HUES6 (cell line): Measurements from ENCODE around the gene C15orf39.

Experiments
- H3K27ac ChIP-seq: 2 replicates; pipeline ENCODE4 v1.7.0; 2013; ENCODE audit warnings: low read depth, mild to moderate bottlenecking, low read length, inconsistent platforms
- H3K27me3 ChIP-seq: 2 replicates; pipeline ENCODE4 v1.6.1; 2013; ENCODE audit warnings: low read length; ENCODE audit not compliant: control insufficient read depth, insufficient read depth
- H3K36me3 ChIP-seq: 2 replicates; pipeline ENCODE4 v1.6.1; 2013; ENCODE audit warnings: low read length; ENCODE audit not compliant: control insufficient read depth, insufficient read depth
- H3K4me1 ChIP-seq: 2 replicates; pipeline ENCODE4 v1.6.1; 2013; ENCODE audit warnings: low read length; ENCODE audit not compliant: control insufficient read depth, insufficient read depth
- H3K4me3 ChIP-seq: 2 replicates; pipeline ENCODE4 v1.5.1; 2013; ENCODE audit warnings: low read depth, low read length
- H3K9ac ChIP-seq: one replicate; pipeline ENCODE4 v1.6.1; 2013; ENCODE audit warnings: mild to moderate bottlenecking, low read length
- H3K9me3 ChIP-seq: 2 replicates; pipeline ENCODE4 v1.6.1; 2013; ENCODE audit warnings: low read depth, low read length; ENCODE audit not compliant: control insufficient read depth, insufficient read depth

The C15orf39 gene

DNA sequence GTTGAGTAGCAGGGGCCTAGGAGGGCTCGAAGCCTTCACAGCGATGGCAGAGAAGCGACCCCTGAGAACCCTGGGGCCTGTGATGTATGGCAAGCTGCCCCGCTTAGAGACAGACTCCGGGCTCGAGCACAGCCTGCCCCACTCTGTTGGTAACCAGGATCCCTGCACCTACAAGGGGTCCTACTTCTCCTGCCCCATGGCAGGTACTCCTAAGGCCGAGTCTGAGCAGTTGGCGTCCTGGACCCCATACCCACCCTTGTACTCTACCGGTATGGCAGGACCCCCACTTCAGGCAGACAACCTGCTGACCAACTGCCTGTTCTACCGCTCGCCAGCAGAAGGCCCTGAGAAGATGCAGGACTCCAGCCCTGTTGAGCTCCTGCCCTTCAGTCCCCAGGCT lies 4.3 kb downstream of the C15orf39 start:
- Histone ChIP-seq H3K9me3 (no peaks in the 10 kb centered on the region), H3K9ac (no peak overlapping the region), H3K27me3 (peaks cover 5% of the 10 kb centered on the region; the same call in 1 of the 2 replicates), H3K4me3 (no peak overlapping the region), H3K27ac (no peak overlapping the region), H3K4me1 (peaks cover 23% of the 10 kb centered on the region), H3K36me3 (peaks cover 52% of the 10 kb centered on the region)

- Histone ChIP-seq H3K9me3 (no peaks in the 10 kb centered on the region), H3K4me1 (peaks cover 18% of the 10 kb centered on the region), H3K27ac (no peak overlapping the region), H3K36me3 (peaks cover 62% of the 10 kb centered on the region), H3K27me3 (peaks cover 5% of the 10 kb centered on the region; the same call in 1 of the 2 replicates), H3K4me3 (no peak overlapping the region), H3K9ac (no peak overlapping the region)
Measured at GRCh38 chr15:75206803-75207617, 5.3 kb downstream of the C15orf39 start.

- Histone ChIP-seq H3K4me1 (peaks cover 18% of the 10 kb centered on the region), H3K27me3 (peaks cover 5% of the 10 kb centered on the region; the same call in 1 of the 2 replicates), H3K36me3 (peaks cover 70% of the 10 kb centered on the region), H3K9me3 (no peaks in the 10 kb centered on the region), H3K9ac (no peak overlapping the region), H3K27ac (no peak overlapping the region), H3K4me3 (no peak overlapping the region)
Measured at GRCh38 chr15:75207618-75208500, 6.2 kb downstream of the C15orf39 start.

DNA sequence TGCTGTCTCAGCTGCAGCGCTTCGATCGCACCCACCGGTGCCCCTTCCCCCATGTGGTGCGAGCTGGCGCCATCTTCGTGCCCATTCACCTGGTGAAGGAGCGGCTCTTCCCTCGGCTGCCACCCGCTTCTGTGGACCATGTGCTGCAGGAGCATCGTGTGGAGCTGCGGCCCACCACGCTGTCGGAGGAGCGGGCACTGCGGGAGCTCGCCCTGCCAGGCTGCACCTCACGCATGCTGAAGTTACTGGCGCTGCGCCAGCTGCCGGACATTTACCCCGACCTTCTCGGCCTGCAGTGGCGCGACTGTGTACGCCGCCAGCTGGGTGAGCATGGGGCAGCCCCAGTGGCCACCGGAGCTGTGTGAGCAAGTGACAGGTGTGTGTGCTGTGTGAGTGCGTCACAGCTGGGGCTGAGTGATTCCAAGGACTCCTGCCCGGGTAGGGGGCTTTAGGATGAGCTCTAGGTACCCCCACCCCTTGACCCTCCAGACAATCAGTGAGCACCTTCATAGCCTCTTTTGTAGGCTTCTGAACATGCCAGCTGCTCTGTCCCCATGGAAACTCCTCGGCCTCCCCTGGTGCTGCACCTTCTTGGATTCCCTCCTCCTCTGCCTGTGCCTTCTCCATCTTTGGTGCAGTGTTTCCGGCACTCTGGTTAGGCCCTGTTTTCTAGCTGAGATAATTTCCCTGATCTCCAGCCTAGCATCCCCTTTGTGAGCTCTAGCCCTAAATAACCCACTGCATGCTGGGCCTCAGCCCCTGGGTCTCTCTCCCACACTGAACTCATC lies 7.0 kb downstream of the C15orf39 start:
- no peaks in the 10 kb centered on the region for H3K9me3 ChIP-seq
- peaks cover 10% of the 10 kb centered on the region for H3K4me1 ChIP-seq
- no peak overlapping the region for H3K27ac ChIP-seq
- H3K4me3 ChIP-seq: no peak overlapping the region
- no peaks in the 10 kb centered on the region for H3K27me3 ChIP-seq
- no peak overlapping the region for H3K9ac ChIP-seq
- H3K36me3 ChIP-seq: peaks cover 74% of the 10 kb centered on the region

DNA sequence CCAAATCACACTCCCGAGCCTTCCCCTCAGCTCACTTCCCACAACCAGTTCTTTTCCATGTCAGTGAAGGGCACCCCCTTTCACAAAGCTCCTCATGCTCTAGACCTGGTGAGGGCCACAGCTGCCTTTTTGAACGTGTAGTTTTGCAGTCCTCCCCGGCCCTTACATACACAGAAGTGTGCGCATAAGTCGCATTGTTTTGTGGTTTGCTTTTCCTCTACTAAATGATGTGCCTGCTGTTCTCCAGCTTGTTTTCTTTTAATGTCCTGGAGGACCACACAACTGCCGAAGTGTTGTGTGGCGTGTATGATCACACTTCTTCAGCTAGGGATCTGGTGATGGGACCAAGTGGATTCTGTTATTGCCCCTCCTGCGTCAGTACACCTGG lies 7.6 kb downstream of the C15orf39 start:
- 0 out of 2 replicates have a peak, but pooled peaks cover 8% of the 10 kb centered on the region for H3K4me1 ChIP-seq
- no peak overlapping the region for H3K9ac ChIP-seq
- no peak overlapping the region for H3K4me3 ChIP-seq
- H3K27me3 ChIP-seq: no peaks in the 10 kb centered on the region
- H3K27ac ChIP-seq: no peak overlapping the region
- peaks cover 74% of the 10 kb centered on the region for H3K36me3 ChIP-seq
- H3K9me3 ChIP-seq: no peaks in the 10 kb centered on the region

DNA sequence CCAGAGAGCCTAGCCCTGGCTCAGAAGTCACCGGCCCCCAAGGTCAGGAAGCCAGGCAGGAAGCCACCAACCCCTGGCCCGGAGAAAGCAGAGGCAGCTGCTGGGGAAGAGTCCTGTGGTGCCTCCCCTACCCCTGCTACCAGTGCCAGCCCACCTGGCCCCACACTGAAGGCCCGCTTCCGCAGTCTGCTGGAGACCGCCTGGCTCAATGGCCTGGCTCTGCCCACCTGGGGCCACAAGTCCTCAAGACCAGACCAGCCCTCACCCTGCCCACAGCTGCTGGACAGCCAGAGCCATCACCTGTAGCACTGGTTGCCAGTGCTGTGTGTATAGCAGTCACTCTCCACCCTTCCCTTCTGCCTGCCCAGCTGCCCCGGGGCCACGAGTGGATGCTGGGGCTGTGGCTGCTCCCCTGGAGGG lies 9.1 kb downstream of the C15orf39 start:
- peaks cover 72% of the 10 kb centered on the region for H3K36me3 ChIP-seq
- H3K9me3 ChIP-seq: no peaks in the 10 kb centered on the region
- peaks cover 9% of the 10 kb centered on the region for H3K4me1 ChIP-seq
- no peak overlapping the region for H3K9ac ChIP-seq
- H3K27ac ChIP-seq: no peak overlapping the region
- no peak overlapping the region for H3K4me3 ChIP-seq
- H3K27me3 ChIP-seq: no peaks in the 10 kb centered on the region

DNA sequence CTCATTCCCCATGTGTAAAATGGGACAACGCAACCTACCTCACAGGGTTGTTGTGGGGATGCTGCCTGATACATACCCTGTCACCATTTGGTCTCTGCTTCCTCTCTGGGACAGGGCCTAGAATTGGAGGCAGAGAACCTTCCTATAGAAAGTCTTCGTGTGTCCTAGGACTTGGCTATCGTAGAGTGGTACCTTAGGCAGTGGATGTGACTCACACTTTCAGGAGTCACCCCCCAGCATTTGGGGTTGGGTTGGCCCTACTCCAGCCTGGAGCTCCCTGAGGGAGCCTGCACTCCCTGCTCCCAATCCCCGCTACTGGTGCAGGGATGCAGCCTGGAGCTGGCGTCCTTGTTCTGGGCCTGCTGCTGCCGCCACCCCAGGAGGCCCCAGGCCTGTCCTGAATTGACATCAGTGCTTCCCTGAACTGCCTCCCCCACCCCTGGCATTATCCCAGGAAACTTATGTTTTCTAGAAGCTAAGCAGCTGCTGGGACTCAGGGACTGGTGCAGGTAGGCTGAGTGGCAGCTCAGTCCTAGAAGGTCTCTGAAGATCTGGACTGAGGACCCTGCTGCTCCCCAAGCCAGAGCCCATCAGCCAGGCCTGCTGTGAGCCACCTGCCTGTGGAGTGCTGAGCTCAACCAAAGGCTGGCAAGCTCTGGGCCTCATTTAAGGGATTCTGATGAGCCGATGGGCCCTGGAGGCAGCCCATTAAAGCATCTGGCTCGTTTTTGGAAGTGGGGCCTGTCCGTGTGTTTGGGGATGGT lies 9.9 kb downstream of the C15orf39 start:
- no peaks in the 10 kb centered on the region for H3K27me3 ChIP-seq
- peaks cover 12% of the 10 kb centered on the region for H3K4me1 ChIP-seq
- H3K4me3 ChIP-seq: no peak overlapping the region
- no peaks in the 10 kb centered on the region for H3K9me3 ChIP-seq
- no peak overlapping the region for H3K27ac ChIP-seq
- no peak overlapping the region for H3K9ac ChIP-seq
- peaks cover 64% of the 10 kb centered on the region for H3K36me3 ChIP-seq

GRCh38 chr15:75212200-75212858 lies 10.6 kb downstream of the C15orf39 start:
- no peak overlapping the region for H3K4me3 ChIP-seq
- no peak overlapping the region for H3K27ac ChIP-seq
- H3K4me1 ChIP-seq: peaks cover 12% of the 10 kb centered on the region
- peaks cover 59% of the 10 kb centered on the region for H3K36me3 ChIP-seq
- no peak overlapping the region for H3K9ac ChIP-seq
- no peaks in the 10 kb centered on the region for H3K9me3 ChIP-seq
- no peaks in the 10 kb centered on the region for H3K27me3 ChIP-seq

- Histone ChIP-seq H3K9ac (no peak overlapping the region), H3K27ac (no peak overlapping the region), H3K27me3 (no peaks in the 10 kb centered on the region), H3K4me1 (peaks cover 12% of the 10 kb centered on the region), H3K4me3 (no peak overlapping the region), H3K9me3 (no peaks in the 10 kb centered on the region), H3K36me3 (peaks cover 49% of the 10 kb centered on the region)
Measured at GRCh38 chr15:75213212-75213767, 11.6 kb downstream of the C15orf39 start.
